ENCODE data around the gene UXT.

Gene UXT

GRCh38 chrX:47664737-47665136 lies 5.8 kb upstream of the UXT start:
- in situ Hi-C loops (cut with HindIII; ENCODE audit: low pct_unique_long_range_greater_than_20kb, low sequenced_read_pairs), result no loop called here
- TF ChIP-seq JUND (IDR thresholded peaks at IDR 0.05; ENCODE audit: low read depth), result no peak
- DNase-seq (ENCODE audit: low read depth in 1 of 2, low spot score in 1 of 2), result no peak

GRCh38 chrX:47662144-47662657 lies 3.2 kb upstream of the UXT start:
- DNase-seq (ENCODE audit: low read depth in 1 of 2, low spot score in 1 of 2), result no peak
- no peak for TF ChIP-seq JUND (IDR thresholded peaks at IDR 0.05; ENCODE audit: low read depth)

GRCh38 chrX:47661539-47661938 lies 2.6 kb upstream of the UXT start:
- no peak for TF ChIP-seq JUND (IDR thresholded peaks at IDR 0.05; ENCODE audit: low read depth)
- in situ Hi-C loops (cut with HindIII; ENCODE audit: low pct_unique_long_range_greater_than_20kb, low sequenced_read_pairs), result no loop called here
- DNase-seq (ENCODE audit: low read depth in 1 of 2, low spot score in 1 of 2), result no peak

More at GRCh38 chrX:47662144-47662657, 3.2 kb upstream of the UXT start:
- in situ Hi-C loops (cut with HindIII; ENCODE audit: low pct_unique_long_range_greater_than_20kb, low sequenced_read_pairs), result no loop called here

- in situ Hi-C loops (cut with HindIII; ENCODE audit: low pct_unique_long_range_greater_than_20kb, low sequenced_read_pairs), result no loop called here
- no peak for DNase-seq (ENCODE audit: low read depth in 1 of 2, low spot score in 1 of 2)
Measured at GRCh38 chrX:47659421-47659726, 394 bp upstream of the UXT start.

GRCh38 chrX:47658301-47658683 lies 688 bp downstream of the UXT start:
- in situ Hi-C loops (cut with HindIII; ENCODE audit: low pct_unique_long_range_greater_than_20kb, low sequenced_read_pairs), result no loop called here
- TF ChIP-seq JUND (IDR thresholded peaks at IDR 0.05; ENCODE audit: low read depth), result no peak
- DNase-seq (ENCODE audit: low read depth in 1 of 2, low spot score in 1 of 2), result no peak

More at GRCh38 chrX:47659421-47659726, 394 bp upstream of the UXT start:
- TF ChIP-seq JUND (IDR thresholded peaks at IDR 0.05; ENCODE audit: low read depth), result no peak

GRCh38 chrX:47651043-47651905 lies 7.7 kb downstream of the UXT start:
- DNase-seq (ENCODE audit: low read depth in 1 of 2, low spot score in 1 of 2), result no peak
- in situ Hi-C loops (cut with HindIII; ENCODE audit: low pct_unique_long_range_greater_than_20kb, low sequenced_read_pairs), result no loop called here
- no peak for TF ChIP-seq JUND (IDR thresholded peaks at IDR 0.05; ENCODE audit: low read depth)

- in situ Hi-C loops (cut with HindIII; ENCODE audit: low pct_unique_long_range_greater_than_20kb, low sequenced_read_pairs), result no loop called here
- no peak for TF ChIP-seq JUND (IDR thresholded peaks at IDR 0.05; ENCODE audit: low read depth)
- peak; percentile 77 to 99 for DNase-seq (ENCODE audit: low read depth in 1 of 2, low spot score in 1 of 2)
Measured at GRCh38 chrX:47650164-47651042, 8.6 kb downstream of the UXT start, which contains the start of gene ELK1. Gene ELK1 (minus strand): TSS chrX:47650563. CDS start chrX:47641441, 9,122 bp downstream.

- DNase-seq (ENCODE audit: low read depth in 1 of 2, low spot score in 1 of 2), result no peak
- in situ Hi-C loops (cut with HindIII; ENCODE audit: low pct_unique_long_range_greater_than_20kb, low sequenced_read_pairs), result no loop called here
- no peak for TF ChIP-seq JUND (IDR thresholded peaks at IDR 0.05; ENCODE audit: low read depth)
Measured at GRCh38 chrX:47649781-47650163, 9.2 kb downstream of the UXT start.

- TF ChIP-seq JUND (IDR thresholded peaks at IDR 0.05; ENCODE audit: low read depth), result no peak
- in situ Hi-C loops (cut with HindIII; ENCODE audit: low pct_unique_long_range_greater_than_20kb, low sequenced_read_pairs), result no loop called here
- no peak for DNase-seq (ENCODE audit: low read depth in 1 of 2, low spot score in 1 of 2)
Measured at GRCh38 chrX:47649271-47649670, 9.7 kb downstream of the UXT start.

GRCh38 chrX:47648376-47648775 lies 10.6 kb downstream of the UXT start:
- in situ Hi-C loops (cut with HindIII; ENCODE audit: low pct_unique_long_range_greater_than_20kb, low sequenced_read_pairs), result no loop called here
- peak in 1 of 2 experiments; percentile 49 for DNase-seq (ENCODE audit: low read depth in 1 of 2, low spot score in 1 of 2)
- no peak for TF ChIP-seq JUND (IDR thresholded peaks at IDR 0.05; ENCODE audit: low read depth)

GRCh38 chrX:47646636-47647035 lies 12.3 kb downstream of the UXT start:
- in situ Hi-C loops (cut with HindIII; ENCODE audit: low pct_unique_long_range_greater_than_20kb, low sequenced_read_pairs), result no loop called here
- no peak for DNase-seq (ENCODE audit: low read depth in 1 of 2, low spot score in 1 of 2)
- no peak for TF ChIP-seq JUND (IDR thresholded peaks at IDR 0.05; ENCODE audit: low read depth)

- no peak for DNase-seq (ENCODE audit: low read depth in 1 of 2, low spot score in 1 of 2)
- in situ Hi-C loops (cut with HindIII; ENCODE audit: low pct_unique_long_range_greater_than_20kb, low sequenced_read_pairs), result no loop called here
- no peak for TF ChIP-seq JUND (IDR thresholded peaks at IDR 0.05; ENCODE audit: low read depth)
Measured at GRCh38 chrX:47645530-47645929, 13.4 kb downstream of the UXT start.

All from T47D (cell line).